22Rv1 (cell line): ENCODE measurements around the gene C6orf47.

Experiments used
- CTCF ChIP-seq: fragments of 450-650 bp; IDR thresholded peaks from 2 replicates; pipeline ENCODE4 v1.5.1; 2017; ENCODE audit warnings: mild to moderate bottlenecking
- ZFX ChIP-seq: fragments of 450-650 bp; IDR thresholded peaks from 2 replicates; pipeline ENCODE4 v1.6.1; 2017; ENCODE audit warnings: antibody characterized with exemption, borderline replicate concordance

- TF ChIP-seq CTCF = no peak
- no peak for TF ChIP-seq ZFX
These were observed 19.2 kb downstream of the C6orf47 start for GRCh38 chr6:31641370-31641769.
